GM18498 (cell line): ENCODE results near the gene ELP4.
"Not testable (repeated sequence)": the region's sequence is repeated elsewhere in the genome, so short reads cannot be mapped to it uniquely, and the experiment has no call there.

Experiments
- ATAC-seq: cut with Tn5 transposase; IDR thresholded peaks from one replicate; pipeline ENCODE4 v1.9.1; 2021; ENCODE audit warnings: mild to moderate bottlenecking, moderate library complexity; ENCODE audit not compliant: unreplicated experiment

Gene ELP4

GRCh38 chr11:31535479-31535878 is 25.9 kb downstream of the ELP4 start:
- ATAC-seq = no peak

- ATAC-seq = no peak
These were observed 33.3 kb downstream of the ELP4 start for GRCh38 chr11:31542862-31543261.

GRCh38 chr11:31555938-31556337 is 46.4 kb downstream of the ELP4 start:
- no peak for ATAC-seq

GRCh38 chr11:31558001-31558400 is 48.4 kb downstream of the ELP4 start:
- no peak for ATAC-seq

GRCh38 chr11:31560842-31561476 is 51.4 kb downstream of the ELP4 start:
- ATAC-seq = no peak

GRCh38 chr11:31564517-31564916 is 55.0 kb downstream of the ELP4 start:
- not testable (repeated sequence) for ATAC-seq

GRCh38 chr11:31574133-31574532 is 64.6 kb downstream of the ELP4 start:
- ATAC-seq = not testable (repeated sequence)

GRCh38 chr11:31575764-31576163 is 66.2 kb downstream of the ELP4 start:
- not testable (repeated sequence) for ATAC-seq

GRCh38 chr11:31579412-31579811 is 69.8 kb downstream of the ELP4 start:
- not testable (repeated sequence) for ATAC-seq

GRCh38 chr11:31582697-31583096 is 73.1 kb downstream of the ELP4 start:
- ATAC-seq = no peak

GRCh38 chr11:31598454-31598853 is 88.9 kb downstream of the ELP4 start:
- no peak for ATAC-seq

GRCh38 chr11:31601635-31602282 is 92.2 kb downstream of the ELP4 start:
- ATAC-seq = no peak

GRCh38 chr11:31606893-31607292 is 97.3 kb downstream of the ELP4 start:
- ATAC-seq = no peak

- ATAC-seq = no peak
These were observed 98.3 kb downstream of the ELP4 start for GRCh38 chr11:31607914-31608313.

GRCh38 chr11:31608995-31609394 is 99.4 kb downstream of the ELP4 start:
- ATAC-seq = no peak

- ATAC-seq = no peak
These were observed 101.0 kb downstream of the ELP4 start for GRCh38 chr11:31610544-31610943.

- no peak for ATAC-seq
These were observed 107.7 kb downstream of the ELP4 start for GRCh38 chr11:31617246-31617645.

GRCh38 chr11:31619980-31620379 is 110.4 kb downstream of the ELP4 start:
- ATAC-seq = no peak

GRCh38 chr11:31620434-31620833 is 110.9 kb downstream of the ELP4 start:
- no peak for ATAC-seq

- no peak for ATAC-seq
These were observed 116.3 kb downstream of the ELP4 start for GRCh38 chr11:31625868-31626267.

- ATAC-seq = no peak
These were observed 118.5 kb downstream of the ELP4 start for GRCh38 chr11:31628111-31628510.

- ATAC-seq = no peak
These were observed 127.4 kb downstream of the ELP4 start for GRCh38 chr11:31636983-31637382.

GRCh38 chr11:31640611-31641010 is 131.0 kb downstream of the ELP4 start:
- no peak for ATAC-seq
